HG03095 (cell line): ENCODE measurements around the gene C9orf50.
"Not testable (repeated sequence)": the region's sequence is repeated elsewhere in the genome, so short reads cannot be mapped to it uniquely, and the experiment has no call there.

Experiments used
- ATAC-seq: cut with Tn5 transposase; IDR thresholded peaks from one replicate; pipeline ENCODE4 v1.9.1; 2021; ENCODE audit warnings: moderate library complexity; ENCODE audit not compliant: unreplicated experiment

Gene C9orf50

GRCh38 chr9:129595903-129596540 lies 24.9 kb downstream of the C9orf50 start:
- no peak for ATAC-seq

GRCh38 chr9:129595311-129595741 lies 25.6 kb downstream of the C9orf50 start:
- ATAC-seq, result no peak

GRCh38 chr9:129594632-129595031 lies 26.3 kb downstream of the C9orf50 start:
- ATAC-seq, result no peak

- not testable (repeated sequence) for ATAC-seq
Measured at GRCh38 chr9:129592790-129593189, 28.1 kb downstream of the C9orf50 start.

- ATAC-seq, result no peak
Measured at GRCh38 chr9:129591916-129592315, 29.0 kb downstream of the C9orf50 start.

GRCh38 chr9:129590466-129590865 lies 30.4 kb downstream of the C9orf50 start:
- no peak for ATAC-seq

- no peak for ATAC-seq
Measured at GRCh38 chr9:129587487-129588262, 33.2 kb downstream of the C9orf50 start.

GRCh38 chr9:129586685-129587084 lies 34.2 kb downstream of the C9orf50 start:
- no peak for ATAC-seq

- ATAC-seq, result no peak
Measured at GRCh38 chr9:129586245-129586644, 34.7 kb downstream of the C9orf50 start.

- ATAC-seq, result no peak
Measured at GRCh38 chr9:129585352-129585751, 35.5 kb downstream of the C9orf50 start.

GRCh38 chr9:129584136-129584535 lies 36.8 kb downstream of the C9orf50 start:
- no peak for ATAC-seq

- no peak for ATAC-seq
Measured at GRCh38 chr9:129583308-129584038, 37.4 kb downstream of the C9orf50 start.

- ATAC-seq, result no peak
Measured at GRCh38 chr9:129582855-129583254, 38.0 kb downstream of the C9orf50 start.

- ATAC-seq, result no peak
Measured at GRCh38 chr9:129581505-129582189, 39.3 kb downstream of the C9orf50 start.

- ATAC-seq, result no peak
Measured at GRCh38 chr9:129580211-129580915, 40.5 kb downstream of the C9orf50 start.

GRCh38 chr9:129579294-129579693 lies 41.6 kb downstream of the C9orf50 start:
- ATAC-seq, result no peak

- no peak for ATAC-seq
Measured at GRCh38 chr9:129576546-129577543, 44.1 kb downstream of the C9orf50 start.

- no peak for ATAC-seq
Measured at GRCh38 chr9:129575818-129576217, 45.1 kb downstream of the C9orf50 start.

- no peak for ATAC-seq
Measured at GRCh38 chr9:129574911-129575585, 45.9 kb downstream of the C9orf50 start.
